MM.1S (cell line): Measurements from ENCODE around the gene NUB1.

Experiments
- EZH2phosphoT487 ChIP-seq: fragments of 300-600 bp; sonication (generic); IDR thresholded peaks from 2 replicates; pipeline ENCODE4 v1.6.1; 2018; ENCODE audit warnings: antibody characterized with exemption, low read length
- TF ChIP-seq, protein P1 (sequence below): fragments of 300-600 bp; sonication (generic); IDR thresholded peaks from 2 replicates; pipeline ENCODE4 v1.5.1; 2016; ENCODE audit warnings: antibody characterized with exemption, low read length, mixed read lengths

DNA sequence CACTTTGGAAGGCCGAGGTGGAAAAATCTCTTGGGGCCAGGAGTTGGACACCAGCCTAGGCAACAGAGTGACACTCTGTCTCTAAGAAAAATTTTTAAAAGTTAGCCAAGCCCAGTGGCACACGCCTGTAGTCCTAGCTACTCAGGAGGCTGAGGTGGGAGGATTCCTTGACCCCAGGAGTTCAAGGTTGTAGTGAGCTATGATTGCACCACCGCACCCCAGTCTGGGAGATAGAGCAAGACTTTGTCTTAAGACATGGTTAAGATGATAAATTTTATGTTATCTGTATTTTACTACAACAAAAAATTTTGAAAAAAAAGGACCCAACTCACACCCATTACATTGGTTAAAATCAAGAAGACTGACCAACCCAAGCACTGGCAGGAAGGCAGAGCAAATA is 48.8 kb upstream of the NUB1 start:
- TF ChIP-seq EZH2phosphoT487, result no peak
- TF ChIP-seq, protein P1, sequence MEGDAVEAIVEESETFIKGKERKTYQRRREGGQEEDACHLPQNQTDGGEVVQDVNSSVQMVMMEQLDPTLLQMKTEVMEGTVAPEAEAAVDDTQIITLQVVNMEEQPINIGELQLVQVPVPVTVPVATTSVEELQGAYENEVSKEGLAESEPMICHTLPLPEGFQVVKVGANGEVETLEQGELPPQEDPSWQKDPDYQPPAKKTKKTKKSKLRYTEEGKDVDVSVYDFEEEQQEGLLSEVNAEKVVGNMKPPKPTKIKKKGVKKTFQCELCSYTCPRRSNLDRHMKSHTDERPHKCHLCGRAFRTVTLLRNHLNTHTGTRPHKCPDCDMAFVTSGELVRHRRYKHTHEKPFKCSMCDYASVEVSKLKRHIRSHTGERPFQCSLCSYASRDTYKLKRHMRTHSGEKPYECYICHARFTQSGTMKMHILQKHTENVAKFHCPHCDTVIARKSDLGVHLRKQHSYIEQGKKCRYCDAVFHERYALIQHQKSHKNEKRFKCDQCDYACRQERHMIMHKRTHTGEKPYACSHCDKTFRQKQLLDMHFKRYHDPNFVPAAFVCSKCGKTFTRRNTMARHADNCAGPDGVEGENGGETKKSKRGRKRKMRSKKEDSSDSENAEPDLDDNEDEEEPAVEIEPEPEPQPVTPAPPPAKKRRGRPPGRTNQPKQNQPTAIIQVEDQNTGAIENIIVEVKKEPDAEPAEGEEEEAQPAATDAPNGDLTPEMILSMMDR, result no peak
